H1 (cell line): ENCODE measurements around the gene TNS3. TPM values are rescaled to one million over a fixed set of nuclear protein-coding genes. Genes with fewer than 3 reads are reported as not detected.

Experiments used
- CTCF ChIA-PET: fragments of 300-600 bp; sonication (Branson Sonifier 250); formaldehyde crosslinking; loops from one replicate; lab custom pipeline; 2021; ENCODE audit not compliant: partially characterized antibody; lab: Charles Lee
- POLR2A ChIA-PET: fragments of 300-600 bp; sonication (Branson Sonifier 250); formaldehyde crosslinking; loops from one replicate; lab custom pipeline; 2021; ENCODE audit warnings: inconsistent platforms; ENCODE audit not compliant: partially characterized antibody; lab: Charles Lee
- DNase-seq, 2 experiments: peaks; one replicate each; pipeline versions ENCODE4 v3.0.0 to v3.0.0-alpha.2; 2010 to 2022; ENCODE audit warnings: low spot score in 2 of 2, low read depth in 1 of 2, mixed read lengths in 1 of 2
- FAIRE-seq: peaks from 2 replicates; lab custom pipeline; 2011; peaks lifted over from hg19 to GRCh38; lab: Jason Lieb, UNC
- H2AFZ ChIP-seq: 2 replicates; pipeline ENCODE4 v1.8.1; 2012; ENCODE audit warnings: low read length, inconsistent platforms
- H2AK5ac ChIP-seq: 2 replicates; pipeline ENCODE4 v1.6.1; 2013; ENCODE audit warnings: low read depth, low read length
- H2BK120ac ChIP-seq: replicated peaks from 2 replicates; pipeline ENCODE3; 2013; ENCODE audit warnings: low read depth, low read length, inconsistent platforms
- H2BK12ac ChIP-seq: 2 replicates; pipeline ENCODE4 v1.6.1; 2013; ENCODE audit warnings: low read depth, low read length
- H2BK15ac ChIP-seq: 2 replicates; pipeline ENCODE4 v1.6.1; 2013; ENCODE audit warnings: low read length
- H2BK20ac ChIP-seq: 2 replicates; pipeline ENCODE4 v1.6.1; 2013; ENCODE audit warnings: low read length
- H2BK5ac ChIP-seq: 2 replicates; pipeline ENCODE4 v1.6.1; 2013; ENCODE audit warnings: low read depth, low read length
- H3K14ac ChIP-seq: 2 replicates; pipeline ENCODE4 v1.6.1; 2013; ENCODE audit warnings: inconsistent platforms; ENCODE audit not compliant: insufficient read length
- H3K18ac ChIP-seq: 2 replicates; pipeline ENCODE4 v1.6.1; 2013; ENCODE audit warnings: low read length; ENCODE audit errors: extremely low read depth
- H3K23ac ChIP-seq: 2 replicates; pipeline ENCODE4 v1.6.1; 2013; ENCODE audit warnings: inconsistent platforms; ENCODE audit not compliant: insufficient read length
- H3K23me2 ChIP-seq: 2 replicates; pipeline ENCODE4 v1.6.1; 2013; ENCODE audit warnings: low read depth, low read length
- H3K27ac ChIP-seq: 2 replicates; pipeline ENCODE4 v1.6.1; 2011; ENCODE audit warnings: low read depth, low read length, inconsistent platforms
- H3K27me3 ChIP-seq, 4 experiments: replicated peaks in 1 of 4; 1 replicate in 1 of 4; 2 replicates in 3 of 4; pipeline versions ENCODE4 v1.6.1 to v1.8.1; 2011 to 2013; ENCODE audit warnings: low read length in 3 of 4, mild to moderate bottlenecking in 3 of 4, inconsistent platforms in 2 of 4, mixed read lengths in 2 of 4, moderate library complexity in 1 of 4; ENCODE audit not compliant: control insufficient read depth in 3 of 4, insufficient read depth in 3 of 4; ENCODE audit errors: extremely low read depth in 1 of 4
- H3K36me3 ChIP-seq, 4 experiments: 2 replicates each; pipeline versions ENCODE4 v1.6.1 to v1.8.1; 2011 to 2013; ENCODE audit warnings: mild to moderate bottlenecking in 4 of 4, low read length in 3 of 4, moderate library complexity in 2 of 4, control low read depth in 1 of 4, inconsistent platforms in 1 of 4; ENCODE audit not compliant: insufficient read depth in 4 of 4, control insufficient read depth in 2 of 4
- H3K4ac ChIP-seq: replicated peaks from 2 replicates; pipeline ENCODE3; 2013; ENCODE audit warnings: low read length, low read depth, mixed read lengths, inconsistent platforms; ENCODE audit not compliant: insufficient read length
- H3K4me1 ChIP-seq, 4 experiments: replicated peaks in 1 of 4; 1 replicate in 1 of 4; 2 replicates in 3 of 4; pipeline versions ENCODE4 v1.6.1 to v1.8.1; 2011 to 2013; ENCODE audit warnings: low read length in 3 of 4, inconsistent platforms in 2 of 4, mixed read lengths in 1 of 4; ENCODE audit not compliant: insufficient read depth in 4 of 4, control insufficient read depth in 3 of 4
- H3K4me2 ChIP-seq, 2 experiments: 2 replicates each; pipeline versions ENCODE4 v1.6.1 to v1.8.1; 2011 to 2013; ENCODE audit warnings: low read depth in 2 of 2, low read length in 2 of 2, control low read depth in 1 of 2, inconsistent platforms in 1 of 2, mild to moderate bottlenecking in 1 of 2; ENCODE audit not compliant: insufficient read depth in 1 of 2
- H3K4me3 ChIP-seq, 4 experiments: fragments of 200-600, 300-600 bp in 1 of 4; sonication (generic), shearing (Covaris generic), sonication (Bioruptor Twin) in 1 of 4; 2 replicates each; pipeline versions ENCODE4 v1.5.1 to v1.8.1; 2011 to 2016; ENCODE audit warnings: low read length in 4 of 4, low read depth in 3 of 4, control low read depth in 2 of 4, inconsistent platforms in 2 of 4, mild to moderate bottlenecking in 2 of 4, mixed read lengths in 1 of 4, moderate library complexity in 1 of 4; ENCODE audit not compliant: insufficient read depth in 2 of 4; ENCODE audit errors: extremely low read depth in 1 of 4
- H3K56ac ChIP-seq: replicated peaks from 2 replicates; pipeline ENCODE3; 2013; ENCODE audit warnings: low read depth, mild to moderate bottlenecking, mixed read lengths, low read length, inconsistent platforms; ENCODE audit not compliant: insufficient read length
- H3K79me1 ChIP-seq: 2 replicates; pipeline ENCODE4 v1.6.1; 2013; ENCODE audit warnings: low read depth, low read length, control low read depth
- H3K79me2 ChIP-seq, 2 experiments: 2 replicates each; pipeline versions ENCODE4 v1.6.1 to v1.8.1; 2012 to 2013; ENCODE audit warnings: low read length in 2 of 2, mild to moderate bottlenecking in 2 of 2, inconsistent platforms in 1 of 2; ENCODE audit not compliant: insufficient read depth in 2 of 2, control insufficient read depth in 1 of 2
- H3K9ac ChIP-seq, 4 experiments: replicated peaks in 1 of 4; 1 replicate in 1 of 4; 2 replicates in 3 of 4; pipeline versions ENCODE4 v1.6.1 to v1.8.1; 2011 to 2013; ENCODE audit warnings: low read depth in 3 of 4, low read length in 3 of 4, control low read depth in 2 of 4, mild to moderate bottlenecking in 2 of 4, moderate library complexity in 2 of 4, inconsistent platforms in 1 of 4; ENCODE audit errors: extremely low read depth in 1 of 4
- H3K9me3 ChIP-seq, 2 experiments: 2 replicates each; pipeline versions ENCODE4 v1.6.1 to v1.8.1; 2012 to 2013; ENCODE audit warnings: mild to moderate bottlenecking in 2 of 2, moderate library complexity in 2 of 2, control low read depth in 1 of 2, inconsistent platforms in 1 of 2, low read depth in 1 of 2, low read length in 1 of 2, mixed read lengths in 1 of 2; ENCODE audit not compliant: insufficient read depth in 2 of 2
- H4K20me1 ChIP-seq, 2 experiments: replicated peaks in 1 of 2; 2 replicates each; pipeline versions ENCODE3 to v1.8.1; 2011 to 2013; ENCODE audit warnings: inconsistent platforms in 2 of 2, low read length in 2 of 2, mild to moderate bottlenecking in 1 of 2; ENCODE audit not compliant: insufficient read depth in 2 of 2, control insufficient read depth in 1 of 2
- H4K5ac ChIP-seq: 2 replicates; pipeline ENCODE4 v1.6.1; 2013; ENCODE audit warnings: low read length, low read depth, mixed read lengths, inconsistent platforms; ENCODE audit not compliant: insufficient read length
- H4K8ac ChIP-seq: 2 replicates; pipeline ENCODE4 v1.8.0; 2013; ENCODE audit warnings: mild to moderate bottlenecking, moderate library complexity, low read length, inconsistent platforms; ENCODE audit not compliant: insufficient read depth; ENCODE audit errors: extremely low read depth
- H4K91ac ChIP-seq: replicated peaks from 2 replicates; pipeline ENCODE3; 2013; ENCODE audit warnings: low read length, mixed read lengths, inconsistent platforms; ENCODE audit not compliant: insufficient read length
- JUND ChIP-seq: IDR thresholded peaks from 2 replicates; pipeline ENCODE4 v1.6.1; 2011; ENCODE audit warnings: mild to moderate bottlenecking, improper control_type of control experiment, low read length
- SIX5 ChIP-seq: IDR thresholded peaks from 2 replicates; pipeline ENCODE4 v1.6.1; 2011; ENCODE audit warnings: mild to moderate bottlenecking, low read depth, low read length
- TEAD4 ChIP-seq: IDR thresholded peaks from 2 replicates; pipeline ENCODE4 v1.6.1; 2012; ENCODE audit warnings: low read depth, low read length, inconsistent platforms, mixed read lengths
- WGBS, 2 experiments: shearing (Covaris generic) in 1 of 2; methylation state at CpG; one replicate each; pipeline versions ENCODE4 v1.1.6 to v1.1.7; 2013 to 2015; ENCODE audit warnings: low lambda C conversion rate in 2 of 2, mixed read lengths in 2 of 2, inconsistent platforms in 1 of 2, low coverage in 1 of 2, missing lambda C conversion rate in 1 of 2; ENCODE audit not compliant: insufficient replicate concordance in 2 of 2, insufficient coverage in 1 of 2, insufficient read length in 1 of 2; ENCODE audit errors: extremely low coverage in 1 of 2, missing lambda C conversion rate in 1 of 2; 5-methylcytosine and 5-hydroxymethylcytosine counted together
- polyA plus RNA-seq, 7 experiments: library from polyadenylated mRNA; depleted of rRNA in 3 of 7; stranded (reverse) in 5 of 7; unstranded in 2 of 7; fragments of >200 nt in 5 of 7; fragments of 200-250 nt in 2 of 7; gene quantifications; 1 replicate in 5 of 7; 2 replicates in 1 of 7; 4 replicates in 1 of 7; pipeline versions ENCODE4 v1.2.1 to v1.2.3, GENCODE V29; 2011 to 2013; ENCODE audit warnings: missing spikeins in 2 of 7, mixed read lengths in 2 of 7
- total RNA-seq: library from RNA; stranded (reverse); fragmentation: NEBNext Ultra II Directional; extraction: Animal tissue kit (Norgen Biotek cat#: 25700); gene quantifications from 2 replicates; pipeline ENCODE4 v1.2.1, GENCODE V29; 2021
- TF ChIP-seq, protein P1 (sequence below): IDR thresholded peaks from 2 replicates; pipeline ENCODE4 v1.6.1; 2011; ENCODE audit warnings: low read depth, mild to moderate bottlenecking, low read length; ENCODE audit not compliant: insufficient read depth

Gene TNS3
- total and polyA plus RNA-seq, 2 of the 8 experiments (the other 6 are each of a cell fraction or from before 2014, with no cell fraction given) = 11.9 to 24.2 TPM

DNA sequence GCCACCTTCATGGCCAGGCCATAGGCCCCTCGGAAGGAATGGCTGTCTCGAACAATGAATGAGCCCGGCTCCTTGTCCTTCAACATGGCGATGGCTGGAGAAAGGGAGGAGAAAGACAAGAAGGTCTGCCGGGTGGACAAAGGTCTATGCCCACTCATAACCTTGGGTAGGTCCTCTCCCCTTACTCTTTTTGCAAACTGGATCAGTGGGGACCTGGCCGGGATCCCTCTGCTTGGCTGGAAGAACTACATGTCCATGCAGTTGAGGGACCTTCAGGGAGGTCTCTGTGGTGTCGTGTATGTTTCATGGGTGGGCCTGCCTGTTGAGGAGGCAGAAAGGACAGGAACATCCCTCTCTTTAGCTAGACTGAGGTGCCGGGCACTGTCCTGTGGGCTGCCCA is 284.8 kb downstream of the TNS3 start:
- Histone ChIP-seq H3K79me1 (no peaks in the 10 kb centered on the region; the same call in 1 of the 2 replicates), H2BK5ac (no peak overlapping the region), H3K27me3 (no peaks in the 10 kb centered on the region), H3K23me2 (no peaks in the 10 kb centered on the region), H4K20me1 (peaks cover 0 to 2% of the 10 kb centered on the region in 2 experiments), H2BK20ac (no peak overlapping the region), H3K9me3 (no peaks in the 10 kb centered on the region), H3K4me1 (peaks cover 0 to 5% (median 0%) of the 10 kb centered on the region in 4 experiments; a peak in 2 of 7 replicates), H2BK15ac (no peak overlapping the region), H4K5ac (no peak overlapping the region), H3K14ac (no peak overlapping the region), H2BK12ac (no peak overlapping the region), H2BK120ac (no peak overlapping the region), H2AFZ (no peak overlapping the region), H3K27ac (no peak overlapping the region), H3K36me3 (peaks cover 2 to 9% (median 8%) of the 10 kb centered on the region in 4 experiments; a peak in 7 of 8 replicates), H3K23ac (no peak overlapping the region), H3K4me2 (no peak overlapping the region), H2AK5ac (no peak overlapping the region), H4K91ac (no peak overlapping the region), H3K79me2 (no peaks in the 10 kb centered on the region), H3K4me3 (no peak overlapping the region), H4K8ac (no peak overlapping the region), H3K18ac (no peak overlapping the region), H3K9ac (no peak overlapping the region), H3K56ac (no peak overlapping the region), H3K4ac (no peak overlapping the region)
- TF ChIP-seq SIX5 = no peak
- TF ChIP-seq TEAD4 = no peak
- no peak for TF ChIP-seq JUND
- TF ChIP-seq, protein P1, sequence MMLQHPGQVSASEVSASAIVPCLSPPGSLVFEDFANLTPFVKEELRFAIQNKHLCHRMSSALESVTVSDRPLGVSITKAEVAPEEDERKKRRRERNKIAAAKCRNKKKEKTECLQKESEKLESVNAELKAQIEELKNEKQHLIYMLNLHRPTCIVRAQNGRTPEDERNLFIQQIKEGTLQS = no peak
- CTCF ChIA-PET = interaction anchor here (1.2 to 1.6 kb wide), 2 partner anchors 30 to 31 kb away, joined by 3 read pairs; no protein-coding TSS in a partner anchor
- POLR2A ChIA-PET = no interaction called here
- FAIRE-seq = no peak
- 88% methylated on average over 8 of the region's 8 CpGs; no CpG with 5 or more reads in 1 of the 2 experiments for WGBS, 2 experiments
- peak in 1 of 2 experiments; percentile 29 for DNase-seq
